Astrocyte (in vitro differentiated cells and primary cell): ENCODE data around the gene PSMA2. TPM values are rescaled to one million over a fixed set of nuclear protein-coding genes. Genes with fewer than 3 reads are reported as not detected.

Experiments
- DNase-seq: peaks from one replicate; pipeline ENCODE4 v3.0.0-alpha.2; 2010; ENCODE audit warnings: low read depth
- FAIRE-seq: peaks from 2 replicates; lab custom pipeline; 2011; peaks lifted over from hg19 to GRCh38; lab: Jason Lieb, UNC
- H2AFZ ChIP-seq: 2 replicates; pipeline ENCODE4 v1.6.0; 2012; ENCODE audit warnings: low read depth, low read length, inconsistent platforms
- H3K27ac ChIP-seq: 2 replicates; pipeline ENCODE4 v1.5.1; 2011; ENCODE audit warnings: low read depth, low read length, inconsistent platforms
- H3K27me3 ChIP-seq: 2 replicates; pipeline ENCODE4 v1.6.0; 2011; ENCODE audit warnings: low read length, inconsistent platforms; ENCODE audit not compliant: insufficient read depth
- H3K36me3 ChIP-seq: 2 replicates; pipeline ENCODE4 v1.5.1; 2011; ENCODE audit warnings: low read length, inconsistent platforms; ENCODE audit not compliant: insufficient read depth
- H3K4me1 ChIP-seq: 2 replicates; pipeline ENCODE4 v1.5.1; 2011; ENCODE audit warnings: low read length, inconsistent platforms; ENCODE audit not compliant: insufficient read depth
- H3K4me2 ChIP-seq: 2 replicates; pipeline ENCODE4 v1.6.0; 2012; ENCODE audit warnings: low read length, inconsistent platforms
- H3K4me3 ChIP-seq: 2 replicates; pipeline ENCODE4 v1.5.1; 2011; ENCODE audit warnings: low read depth, mild to moderate bottlenecking, low read length, inconsistent platforms; ENCODE audit not compliant: insufficient read depth
- H3K79me2 ChIP-seq: 2 replicates; pipeline ENCODE4 v1.6.0; 2012; ENCODE audit warnings: mild to moderate bottlenecking, low read length, inconsistent platforms; ENCODE audit not compliant: insufficient read depth
- H3K9ac ChIP-seq: 2 replicates; pipeline ENCODE4 v1.6.0; 2012; ENCODE audit warnings: mild to moderate bottlenecking, low read length, inconsistent platforms
- H3K9me3 ChIP-seq: 2 replicates; pipeline ENCODE4 v1.5.1; 2012; ENCODE audit warnings: low read depth, mild to moderate bottlenecking, low read length, inconsistent platforms; ENCODE audit not compliant: insufficient read depth
- H4K20me1 ChIP-seq: 2 replicates; pipeline ENCODE4 v1.6.0; 2012; ENCODE audit warnings: low read length, inconsistent platforms; ENCODE audit not compliant: insufficient read depth
- H3K27ac Mint-ChIP-seq: one replicate; pipeline ENCODE4 v1.8.0; 2021; ENCODE audit warnings: mild to moderate bottlenecking, mixed read lengths; ENCODE audit not compliant: unreplicated experiment
- H3K27me3 Mint-ChIP-seq: one replicate; pipeline ENCODE4 v1.8.0; 2021; ENCODE audit warnings: low read depth, mixed read lengths; ENCODE audit not compliant: unreplicated experiment
- H3K36me3 Mint-ChIP-seq: one replicate; pipeline ENCODE4 v1.8.0; 2021; ENCODE audit warnings: low read depth, mixed read lengths; ENCODE audit not compliant: unreplicated experiment
- H3K4me1 Mint-ChIP-seq: one replicate; pipeline ENCODE4 v1.8.0; 2021; ENCODE audit warnings: low read depth, mixed read lengths; ENCODE audit not compliant: unreplicated experiment
- H3K4me3 Mint-ChIP-seq: one replicate; pipeline ENCODE4 v1.8.0; 2021; ENCODE audit warnings: mild to moderate bottlenecking, moderate library complexity, mixed read lengths; ENCODE audit not compliant: unreplicated experiment
- H3K9me3 Mint-ChIP-seq: one replicate; pipeline ENCODE4 v1.8.0; 2021; ENCODE audit warnings: mild to moderate bottlenecking, mixed read lengths; ENCODE audit not compliant: unreplicated experiment
- EZH2 ChIP-seq: IDR thresholded peaks from 2 replicates; pipeline ENCODE4 v1.6.1; 2012; ENCODE audit warnings: mild to moderate bottlenecking, low read length, inconsistent platforms; ENCODE audit not compliant: insufficient read depth
- total RNA-seq: library from RNA; stranded (reverse); gene quantifications from 2 replicates; pipeline ENCODE4 v1.2.1, GENCODE V29; 2021
- TF ChIP-seq, protein P1 (sequence below): IDR thresholded peaks from 2 replicates; pipeline ENCODE4 v1.5.1; 2011; ENCODE audit warnings: low read depth, mild to moderate bottlenecking, inconsistent platforms, low read length, moderate library complexity; ENCODE audit not compliant: insufficient read depth

The PSMA2 gene
- total RNA-seq, 1 donor from 2014 or later: 119 TPM

DNA sequence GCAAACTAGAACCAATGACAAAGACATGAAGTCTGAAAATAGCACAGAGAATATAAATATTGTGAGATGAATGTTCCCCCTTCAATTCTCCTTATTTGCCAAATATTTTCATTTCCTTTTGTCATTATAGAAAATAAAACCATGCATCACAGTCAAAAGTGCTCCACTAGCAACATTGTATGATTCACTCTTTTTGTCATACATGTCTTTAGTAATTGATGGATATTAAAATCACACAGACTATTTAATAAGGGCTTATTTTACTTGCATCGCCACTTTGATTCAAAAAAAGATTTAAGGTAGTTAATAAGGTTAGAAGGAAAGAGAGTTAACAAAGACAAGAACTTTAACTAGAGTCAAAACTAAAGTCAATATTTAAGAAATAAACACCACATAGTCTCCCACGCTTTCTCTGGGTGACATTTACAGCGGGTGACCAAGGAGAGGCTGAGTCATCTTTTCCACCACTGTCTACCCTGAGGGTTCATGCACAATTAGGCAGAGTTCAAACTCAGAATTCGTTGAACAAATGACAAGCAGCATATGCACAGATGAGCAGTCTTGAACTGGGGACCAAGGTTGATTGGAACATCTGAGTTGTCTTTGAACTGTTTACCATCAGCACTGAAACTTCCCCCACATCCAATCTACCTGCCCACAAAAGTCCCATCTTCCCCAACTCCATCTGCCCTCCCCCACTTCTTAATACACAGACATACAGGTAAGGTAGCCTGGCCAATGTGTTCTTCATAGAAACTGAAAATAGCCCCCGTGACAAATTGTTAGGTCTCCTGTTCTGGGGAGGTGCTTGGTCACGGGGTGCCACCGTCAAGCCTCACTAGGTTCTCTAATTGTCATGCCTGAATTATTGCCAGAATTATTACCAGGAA is 62.6 kb downstream of the PSMA2 start:
- TF ChIP-seq, protein P1, sequence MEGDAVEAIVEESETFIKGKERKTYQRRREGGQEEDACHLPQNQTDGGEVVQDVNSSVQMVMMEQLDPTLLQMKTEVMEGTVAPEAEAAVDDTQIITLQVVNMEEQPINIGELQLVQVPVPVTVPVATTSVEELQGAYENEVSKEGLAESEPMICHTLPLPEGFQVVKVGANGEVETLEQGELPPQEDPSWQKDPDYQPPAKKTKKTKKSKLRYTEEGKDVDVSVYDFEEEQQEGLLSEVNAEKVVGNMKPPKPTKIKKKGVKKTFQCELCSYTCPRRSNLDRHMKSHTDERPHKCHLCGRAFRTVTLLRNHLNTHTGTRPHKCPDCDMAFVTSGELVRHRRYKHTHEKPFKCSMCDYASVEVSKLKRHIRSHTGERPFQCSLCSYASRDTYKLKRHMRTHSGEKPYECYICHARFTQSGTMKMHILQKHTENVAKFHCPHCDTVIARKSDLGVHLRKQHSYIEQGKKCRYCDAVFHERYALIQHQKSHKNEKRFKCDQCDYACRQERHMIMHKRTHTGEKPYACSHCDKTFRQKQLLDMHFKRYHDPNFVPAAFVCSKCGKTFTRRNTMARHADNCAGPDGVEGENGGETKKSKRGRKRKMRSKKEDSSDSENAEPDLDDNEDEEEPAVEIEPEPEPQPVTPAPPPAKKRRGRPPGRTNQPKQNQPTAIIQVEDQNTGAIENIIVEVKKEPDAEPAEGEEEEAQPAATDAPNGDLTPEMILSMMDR: no peak
- TF ChIP-seq EZH2: no peak
- no peaks in the 10 kb centered on the region for H3K4me1 ChIP-seq
- DNase-seq (peak; percentile 35), FAIRE-seq (no peak)
- Mint-ChIP-seq H3K27me3 (peaks cover 4% of the 10 kb centered on the region), H3K4me3 (no peak overlapping the region), H3K36me3 (peaks cover 5% of the 10 kb centered on the region), H3K27ac (no peak overlapping the region), H3K9me3 (peaks cover 10% of the 10 kb centered on the region), H3K4me1 (no peaks in the 10 kb centered on the region)
- no peak overlapping the region for H3K27ac ChIP-seq
- no peaks in the 10 kb centered on the region for H3K36me3 ChIP-seq
- no peak overlapping the region for H2AFZ ChIP-seq
- H3K4me2 ChIP-seq: no peak overlapping the region
- no peak overlapping the region for H3K4me3 ChIP-seq
- H3K27me3 ChIP-seq: no peaks in the 10 kb centered on the region
- no peak overlapping the region for H3K9ac ChIP-seq
- no peaks in the 10 kb centered on the region for H3K79me2 ChIP-seq
- no peaks in the 10 kb centered on the region for H4K20me1 ChIP-seq
- peaks cover 3% of the 10 kb centered on the region for H3K9me3 ChIP-seq

DNA sequence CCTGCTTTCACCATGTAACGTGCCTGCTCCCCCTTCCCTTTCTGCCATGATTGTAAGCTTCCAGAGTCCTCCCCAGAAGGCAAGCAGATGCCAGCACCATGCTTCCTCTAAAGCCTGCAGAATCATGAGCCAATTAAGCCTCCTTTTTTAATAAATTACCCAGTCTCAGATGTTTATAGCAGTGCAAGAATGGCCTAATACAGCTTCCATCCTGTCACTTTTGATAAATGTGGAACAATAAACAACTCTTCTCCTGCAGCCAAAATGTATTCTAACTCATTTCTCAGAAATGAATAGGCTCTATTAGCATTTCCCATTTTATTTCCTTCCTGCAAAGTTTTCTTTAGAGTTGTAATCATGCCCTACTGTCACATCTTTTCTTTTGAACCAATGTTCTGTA is 63.5 kb downstream of the PSMA2 start:
- DNase-seq (peak; percentile 47), FAIRE-seq (no peak)
- H3K4me1 ChIP-seq: no peaks in the 10 kb centered on the region
- H3K79me2 ChIP-seq: no peaks in the 10 kb centered on the region
- H3K9me3 ChIP-seq: peaks cover 3% of the 10 kb centered on the region
- H4K20me1 ChIP-seq: no peaks in the 10 kb centered on the region
- no peak overlapping the region for H3K4me3 ChIP-seq
- Mint-ChIP-seq H3K27me3 (peaks cover 4% of the 10 kb centered on the region), H3K9me3 (peaks cover 14% of the 10 kb centered on the region), H3K36me3 (peaks cover 2% of the 10 kb centered on the region), H3K4me1 (no peaks in the 10 kb centered on the region), H3K4me3 (no peak overlapping the region), H3K27ac (no peak overlapping the region)
- no peak overlapping the region for H3K27ac ChIP-seq
- TF ChIP-seq EZH2: no peak
- TF ChIP-seq, protein P1: no peak
- no peak overlapping the region for H2AFZ ChIP-seq
- no peak overlapping the region for H3K9ac ChIP-seq
- H3K36me3 ChIP-seq: no peaks in the 10 kb centered on the region
- H3K27me3 ChIP-seq: no peaks in the 10 kb centered on the region
- H3K4me2 ChIP-seq: no peak overlapping the region

Other genes with a start within 250 kb of the PSMA2 start
- gene C7orf25, start 20.1 kb downstream of the PSMA2 start, total RNA-seq: 8.5 and 8.8 TPM in 2 replicates
- gene MRPL32, start 202 bp upstream of the PSMA2 start, total RNA-seq: 64.4 and 71.2 TPM in 2 replicates
- 2.3 and 3.3 TPM in 2 replicates for gene HECW1, start 180.5 kb upstream of the PSMA2 start, total RNA-seq